ENCODE data around the gene CTNNA2.

DNA sequence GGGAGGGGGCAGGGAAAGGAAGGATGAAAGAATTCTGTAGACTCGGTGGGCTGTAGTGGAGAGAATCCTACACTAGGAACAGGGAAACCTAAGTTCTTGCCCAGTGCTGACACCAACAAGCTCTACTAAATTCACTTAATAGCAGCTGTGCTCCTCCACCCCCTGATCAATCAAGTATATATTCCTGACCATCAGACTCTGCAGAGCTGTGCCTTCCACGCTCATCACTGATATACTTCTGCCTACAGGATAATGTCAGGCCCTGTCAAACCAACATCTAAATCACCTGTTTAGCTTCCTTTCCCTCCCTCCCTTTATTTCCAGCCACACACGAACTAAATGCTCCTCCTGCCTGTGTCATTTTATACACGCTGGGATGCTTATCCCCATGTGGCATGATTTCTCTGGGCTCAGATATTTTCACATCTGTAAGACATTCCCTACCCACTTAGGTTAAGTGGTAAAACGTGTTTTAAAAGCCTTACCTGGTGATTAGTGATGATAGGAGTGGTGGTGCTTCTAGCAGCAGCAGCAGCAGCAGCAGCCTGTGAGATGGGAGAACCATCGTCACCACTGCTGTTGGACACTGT is 489.8 kb downstream of the CTNNA2 start:
- TF ChIP-seq, protein P1, sequence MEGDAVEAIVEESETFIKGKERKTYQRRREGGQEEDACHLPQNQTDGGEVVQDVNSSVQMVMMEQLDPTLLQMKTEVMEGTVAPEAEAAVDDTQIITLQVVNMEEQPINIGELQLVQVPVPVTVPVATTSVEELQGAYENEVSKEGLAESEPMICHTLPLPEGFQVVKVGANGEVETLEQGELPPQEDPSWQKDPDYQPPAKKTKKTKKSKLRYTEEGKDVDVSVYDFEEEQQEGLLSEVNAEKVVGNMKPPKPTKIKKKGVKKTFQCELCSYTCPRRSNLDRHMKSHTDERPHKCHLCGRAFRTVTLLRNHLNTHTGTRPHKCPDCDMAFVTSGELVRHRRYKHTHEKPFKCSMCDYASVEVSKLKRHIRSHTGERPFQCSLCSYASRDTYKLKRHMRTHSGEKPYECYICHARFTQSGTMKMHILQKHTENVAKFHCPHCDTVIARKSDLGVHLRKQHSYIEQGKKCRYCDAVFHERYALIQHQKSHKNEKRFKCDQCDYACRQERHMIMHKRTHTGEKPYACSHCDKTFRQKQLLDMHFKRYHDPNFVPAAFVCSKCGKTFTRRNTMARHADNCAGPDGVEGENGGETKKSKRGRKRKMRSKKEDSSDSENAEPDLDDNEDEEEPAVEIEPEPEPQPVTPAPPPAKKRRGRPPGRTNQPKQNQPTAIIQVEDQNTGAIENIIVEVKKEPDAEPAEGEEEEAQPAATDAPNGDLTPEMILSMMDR (IDR thresholded peaks at IDR 0.05), result no peak
- TF ChIP-seq POLR2A (IDR thresholded peaks at IDR 0.05) (no peak), POLR2AphosphoS5 (IDR thresholded peaks at IDR 0.05; ENCODE audit: insufficient read depth in 1 of 2, low read depth in 1 of 2) (no peak)

Measured in vagina (tissue), 2 donors.